SW480 (cell line): ENCODE data around the gene GLRA2.

Experiments used
- DNase-seq: peaks from one replicate; pipeline ENCODE4 v3.0.0-alpha.2; 2016; ENCODE audit warnings: low spot score

Gene GLRA2

DNA sequence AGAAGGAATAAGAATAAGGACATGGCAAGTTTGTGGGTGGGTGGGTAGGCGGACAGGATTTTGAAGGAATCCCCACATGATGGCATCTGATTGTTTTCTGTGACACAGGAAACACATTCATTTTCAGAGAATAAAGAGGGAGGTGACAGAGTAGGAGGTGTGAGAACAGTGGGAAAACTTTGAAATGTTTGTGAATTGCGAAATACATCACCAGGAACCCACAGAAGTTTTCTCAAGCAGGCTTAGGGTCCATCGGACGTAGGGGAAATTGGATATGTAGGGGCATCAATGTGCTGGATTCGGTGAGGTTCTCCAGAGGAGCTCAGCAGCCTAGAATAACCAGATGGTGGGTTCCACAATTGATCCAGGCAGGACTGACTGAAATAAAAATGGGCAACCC is 171.6 kb downstream of the GLRA2 start:
- no peak for DNase-seq

DNA sequence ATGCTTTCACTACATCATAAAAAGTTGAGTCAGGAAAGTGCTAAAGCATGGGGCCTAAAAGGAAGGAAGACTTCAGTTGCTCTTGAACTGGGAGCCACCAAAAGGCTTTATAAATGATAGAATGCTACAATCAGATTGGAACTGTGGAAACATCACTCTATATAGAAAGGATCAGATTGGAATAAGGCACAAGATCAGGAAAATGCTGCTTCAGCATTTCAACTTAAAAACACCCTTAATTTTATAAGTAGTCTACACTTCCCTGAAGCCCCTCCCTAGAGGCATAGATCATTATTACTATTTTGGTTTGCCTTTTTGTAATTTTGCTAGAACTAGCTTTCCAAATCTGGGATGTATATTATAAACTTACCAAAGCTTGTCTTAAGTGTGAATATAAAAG is 172.8 kb downstream of the GLRA2 start:
- DNase-seq, result no peak

DNA sequence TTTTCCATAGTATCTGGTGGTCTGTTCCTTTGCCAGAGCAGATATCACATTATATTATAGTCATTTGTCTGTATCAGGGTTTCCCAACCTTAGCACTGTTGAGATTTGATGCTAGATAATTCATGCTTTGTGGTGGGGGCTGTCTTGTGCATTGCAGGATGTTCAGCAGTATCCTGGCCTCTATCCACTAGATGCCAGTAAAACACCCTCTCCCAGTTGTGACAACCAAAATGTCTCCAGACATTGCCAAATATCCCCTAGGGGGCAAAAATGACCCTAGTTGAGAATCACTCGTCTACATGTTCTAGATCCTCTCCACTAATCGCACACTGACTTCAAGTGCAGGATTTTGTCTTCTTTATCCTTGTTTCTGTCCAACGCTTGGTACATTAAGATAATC is 182.8 kb downstream of the GLRA2 start:
- no peak for DNase-seq

DNA sequence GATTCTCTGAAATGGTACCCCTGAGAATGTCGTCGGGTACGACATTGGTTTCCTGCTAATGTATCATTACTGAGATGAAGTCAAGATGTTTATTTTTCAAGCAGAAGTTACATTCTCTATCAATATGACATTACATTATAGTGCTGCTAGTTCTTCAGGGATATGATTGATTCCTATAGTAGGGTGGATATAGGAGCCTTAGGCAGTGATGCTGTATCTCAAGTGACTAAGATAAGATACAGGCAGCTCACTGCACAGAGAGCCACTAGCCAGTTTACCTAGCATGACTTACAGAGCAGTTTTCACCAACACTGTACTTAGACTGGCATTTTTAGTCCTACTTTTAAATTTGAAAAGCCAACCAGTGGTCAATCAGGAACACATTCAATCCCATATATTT is 188.6 kb downstream of the GLRA2 start:
- no peak for DNase-seq

DNA sequence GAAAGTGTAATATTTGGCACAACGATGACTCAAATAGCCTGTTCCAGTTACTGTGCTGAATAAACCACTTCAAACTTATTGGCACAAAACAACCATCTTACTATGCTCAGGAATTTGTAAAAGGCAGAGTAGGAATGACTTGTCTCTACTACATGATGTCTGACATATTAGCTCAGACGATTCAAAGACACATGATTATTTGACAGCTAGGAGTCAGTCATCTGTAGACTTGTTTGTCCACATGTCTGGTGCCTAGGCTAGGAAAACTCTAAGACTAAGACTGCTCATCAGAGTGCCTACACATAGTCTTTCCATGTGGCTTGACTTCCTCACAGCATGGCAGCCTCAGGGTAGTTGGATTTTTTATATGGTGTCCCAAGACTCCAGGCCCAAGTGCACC is 189.1 kb downstream of the GLRA2 start:
- DNase-seq, result no peak

DNA sequence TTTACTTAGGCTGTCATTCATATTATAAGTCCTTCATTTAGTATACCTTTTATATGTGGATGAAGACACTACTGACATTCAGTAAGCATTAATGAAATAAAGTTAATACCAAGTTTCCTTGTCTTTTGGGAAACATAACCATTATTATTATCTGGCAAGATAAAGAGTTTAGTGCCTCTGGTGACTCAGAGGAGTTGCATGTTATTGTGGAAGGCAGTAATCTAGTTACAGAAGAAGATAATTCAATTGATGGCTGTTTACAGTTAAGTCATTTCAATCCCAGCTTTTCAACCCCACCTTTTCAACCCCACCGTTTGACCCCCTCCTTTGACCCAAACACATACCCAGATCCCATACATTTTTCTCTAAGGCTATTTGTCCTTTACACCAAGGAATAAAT is 199.7 kb downstream of the GLRA2 start:
- DNase-seq, result no peak

DNA sequence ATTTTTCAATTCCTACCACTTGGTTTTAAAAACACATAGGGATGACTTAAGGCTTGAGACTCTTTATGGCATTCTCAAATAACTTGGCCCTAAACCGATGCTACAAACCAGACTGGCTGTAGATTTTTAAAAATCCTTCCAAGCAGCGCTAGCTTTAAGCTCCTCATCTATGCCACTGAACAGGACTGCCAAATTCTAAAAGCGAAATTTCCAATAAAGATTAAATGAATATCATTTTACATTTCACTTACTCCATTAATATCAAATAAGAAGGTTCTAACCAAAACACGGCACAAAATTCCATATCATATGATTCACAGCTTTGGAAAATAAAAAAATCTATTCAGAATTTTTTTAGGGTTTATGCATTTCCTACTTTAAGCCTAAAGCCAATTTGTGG is 209.3 kb downstream of the GLRA2 start:
- no peak for DNase-seq

DNA sequence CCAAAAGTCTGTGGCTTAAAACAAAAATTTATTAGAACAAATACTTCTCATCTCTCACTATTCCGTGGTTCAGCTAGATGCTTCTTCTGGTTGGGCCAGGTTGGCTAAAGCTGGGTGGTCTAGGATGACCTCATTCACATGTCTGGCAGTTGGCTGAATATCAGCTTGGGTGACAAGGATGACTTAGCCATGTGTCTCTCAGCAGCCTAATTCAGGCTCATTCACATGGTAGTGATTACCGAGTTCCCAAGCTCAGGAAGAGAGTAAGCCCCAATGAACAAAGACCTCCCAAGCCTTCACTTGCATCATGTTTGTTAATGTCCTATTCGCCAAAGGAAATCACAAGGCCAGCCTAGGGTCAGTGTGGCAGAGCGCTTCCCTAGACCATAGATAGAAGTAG is 224.1 kb downstream of the GLRA2 start:
- no peak for DNase-seq

DNA sequence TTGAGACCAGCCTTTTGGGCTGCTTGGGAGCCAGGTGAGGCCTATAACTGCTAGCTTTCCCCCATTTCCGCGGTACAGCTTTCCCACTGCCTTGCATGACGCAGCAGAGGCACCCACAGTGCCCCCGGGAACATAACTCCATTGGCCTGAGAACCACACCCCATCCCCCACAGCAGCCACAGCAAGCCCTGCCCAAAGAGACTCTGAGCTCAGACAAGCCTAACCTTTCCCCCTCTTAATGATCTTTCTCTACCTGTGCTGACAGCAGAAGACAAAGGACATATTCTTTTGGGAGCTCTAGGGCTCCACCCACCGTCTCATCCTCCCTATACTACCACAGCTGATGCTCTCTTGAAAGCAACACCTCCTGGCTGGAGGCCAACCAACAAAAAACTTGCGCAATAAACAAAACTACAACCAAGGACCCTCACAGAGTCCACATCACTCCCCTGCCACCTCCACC is 228.7 kb downstream of the GLRA2 start:
- peak; percentile 26 for DNase-seq

DNA sequence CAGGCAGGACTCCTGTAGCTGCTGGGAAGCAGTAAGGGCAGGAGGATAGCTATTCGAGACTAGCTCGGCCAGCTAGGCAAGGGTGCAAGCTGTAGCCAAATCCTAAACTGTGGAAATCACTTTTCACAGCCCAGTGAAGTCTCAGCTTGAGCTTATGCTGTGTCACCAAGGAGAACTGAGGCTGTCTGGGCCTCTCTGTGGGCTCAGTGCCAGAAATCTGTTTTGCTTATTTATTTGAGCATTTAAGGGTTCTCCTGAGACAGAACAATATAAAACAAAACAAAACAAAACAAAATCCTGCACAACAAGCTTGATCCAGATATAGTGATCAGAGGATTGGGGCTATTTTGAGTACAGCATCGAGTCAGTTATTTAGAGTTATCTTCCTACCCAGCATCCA is 246.1 kb downstream of the GLRA2 start:
- DNase-seq, result no peak

DNA sequence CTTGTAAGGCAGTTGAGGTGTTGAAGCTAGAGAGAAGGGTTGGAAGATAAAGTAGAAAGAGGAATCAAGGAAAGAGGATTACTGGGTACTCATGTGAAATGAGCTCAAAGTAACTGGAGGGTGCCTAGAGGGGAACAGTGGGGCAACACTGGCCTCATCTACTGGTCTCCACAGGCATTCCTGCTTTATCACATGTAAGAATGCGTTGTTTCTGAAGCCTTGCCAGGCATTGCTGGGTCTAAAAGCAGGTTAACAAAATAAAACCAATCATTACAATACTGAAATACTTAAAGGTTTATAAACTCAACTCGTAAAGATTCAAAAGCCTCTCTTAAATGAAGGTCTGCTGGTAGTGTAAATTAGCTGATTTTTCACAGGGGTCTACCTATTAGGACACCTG is 247.6 kb downstream of the GLRA2 start:
- no peak for DNase-seq

DNA sequence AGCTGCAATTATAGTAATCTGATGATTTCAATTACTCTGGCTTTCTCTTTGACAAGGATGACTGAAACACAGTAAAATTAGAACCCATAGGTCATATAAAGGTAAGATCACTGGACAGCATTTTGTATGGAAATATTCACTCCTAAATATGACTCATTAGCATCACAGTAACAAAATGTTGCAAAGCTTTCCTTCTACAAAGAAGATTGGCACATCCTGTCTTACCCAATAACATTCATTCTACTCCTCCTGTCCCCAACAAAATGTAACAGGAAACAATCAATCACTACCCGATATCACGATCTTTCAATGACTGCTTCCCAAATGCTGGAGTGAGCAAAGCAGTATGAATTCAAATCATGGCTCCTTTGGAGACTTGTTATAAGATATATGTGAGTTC is 248.2 kb downstream of the GLRA2 start:
- DNase-seq, result no peak

DNA sequence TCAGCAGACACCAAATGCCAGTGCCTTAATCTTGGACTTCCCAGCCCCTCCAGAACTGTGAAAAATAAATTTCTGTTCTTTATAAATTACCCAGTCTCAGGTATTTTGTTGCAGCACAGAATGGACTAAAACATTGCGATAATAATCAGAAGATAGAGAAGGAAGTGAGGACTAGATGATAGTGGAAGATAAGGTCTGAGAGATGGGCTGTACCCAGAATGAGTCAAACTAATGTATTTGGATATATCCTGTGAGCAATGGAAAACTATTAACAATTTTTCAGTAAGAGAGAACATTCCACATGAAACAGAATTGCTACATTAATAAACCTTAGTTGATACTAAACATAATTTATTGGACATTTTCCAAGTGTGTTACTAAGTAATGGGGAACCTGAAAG is 250.2 kb downstream of the GLRA2 start:
- no peak for DNase-seq
